ENCODE measurements around the gene FAM219A.
"Not testable (repeated sequence)": the region's sequence is repeated elsewhere in the genome, so short reads cannot be mapped to it uniquely, and the experiment has no call there.

The FAM219A gene

DNA sequence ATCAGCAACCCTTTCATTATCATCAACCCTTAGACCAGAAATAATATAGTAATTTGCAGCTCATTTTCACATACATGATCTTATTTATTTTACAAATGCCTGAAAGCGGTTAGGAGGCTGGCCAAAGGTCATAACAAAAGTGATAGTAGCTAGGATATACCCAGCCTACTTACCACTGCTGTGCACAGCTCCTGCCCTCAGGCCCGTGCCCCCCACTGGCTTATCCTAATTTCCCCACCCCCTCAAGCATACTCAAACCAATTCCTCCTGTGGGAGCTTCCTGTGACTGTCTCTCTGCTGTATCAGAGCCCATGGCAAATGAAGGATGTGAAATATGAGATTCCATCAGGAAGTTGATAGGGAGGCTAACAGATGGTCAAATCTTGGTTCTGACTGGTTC, 14.8 kb downstream of the FAM219A start:
- no peak for DNase-seq (ENCODE audit: low read depth)

DNA sequence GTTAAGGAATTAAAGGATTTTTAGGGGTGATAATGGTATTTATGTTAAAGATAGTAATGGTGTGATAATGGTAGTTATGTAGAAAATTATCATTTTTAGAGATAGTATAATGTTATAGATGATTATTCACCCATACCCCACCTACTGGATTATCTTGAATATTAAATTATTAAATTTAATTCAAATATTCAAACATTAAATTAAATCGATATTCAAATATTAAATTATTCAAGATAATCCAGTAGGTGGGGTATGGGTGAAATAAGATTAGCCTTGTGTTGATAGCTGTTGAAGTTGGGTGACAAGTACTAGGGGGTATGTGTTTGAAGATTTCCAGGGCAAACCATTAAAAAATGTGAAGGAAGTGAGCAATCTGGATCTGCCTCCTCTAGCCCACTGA, 15.6 kb downstream of the FAM219A start:
- DNase-seq (ENCODE audit: low read depth), result no peak

DNA sequence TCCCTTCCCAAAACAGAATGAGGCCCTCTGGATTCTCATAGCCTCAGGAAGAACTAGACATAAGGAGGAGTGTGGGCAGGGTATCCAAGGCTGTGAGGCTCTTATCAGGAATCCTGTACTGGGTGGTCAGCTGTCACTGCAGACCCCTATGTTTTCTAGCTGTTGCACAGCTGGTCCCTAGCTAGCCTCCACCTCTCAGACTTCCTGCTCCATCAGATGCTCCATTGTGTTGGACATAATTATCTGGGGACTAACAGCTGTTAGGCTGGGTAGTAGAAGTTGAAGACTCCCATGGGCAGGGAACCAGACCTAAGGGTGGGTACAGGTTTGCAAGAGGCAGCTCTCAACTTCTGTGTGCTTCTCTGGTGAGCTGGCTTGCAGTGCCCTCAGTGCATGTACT, 18.4 kb downstream of the FAM219A start:
- DNase-seq (ENCODE audit: low read depth), result no peak

DNA sequence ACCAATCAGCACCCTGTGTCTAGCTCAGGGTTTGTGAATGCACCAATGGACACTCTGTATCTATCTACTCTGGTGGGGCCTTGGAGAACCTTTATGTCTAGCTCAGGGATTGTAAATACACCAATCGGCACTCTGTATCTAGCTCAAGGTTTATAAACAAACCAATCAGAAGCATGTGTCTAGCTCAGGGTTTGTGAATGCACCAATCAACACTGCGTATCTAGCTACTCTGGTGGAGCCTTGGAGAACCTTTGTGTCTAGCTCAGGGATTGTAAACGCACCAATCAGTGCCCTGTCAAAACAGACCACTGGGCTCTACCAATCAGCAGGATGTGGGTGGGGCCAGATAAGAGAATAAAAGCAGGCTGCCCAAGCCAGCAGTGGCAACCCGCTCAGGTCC, 19.9 kb downstream of the FAM219A start:
- not testable (repeated sequence) for DNase-seq (ENCODE audit: low read depth)

DNA sequence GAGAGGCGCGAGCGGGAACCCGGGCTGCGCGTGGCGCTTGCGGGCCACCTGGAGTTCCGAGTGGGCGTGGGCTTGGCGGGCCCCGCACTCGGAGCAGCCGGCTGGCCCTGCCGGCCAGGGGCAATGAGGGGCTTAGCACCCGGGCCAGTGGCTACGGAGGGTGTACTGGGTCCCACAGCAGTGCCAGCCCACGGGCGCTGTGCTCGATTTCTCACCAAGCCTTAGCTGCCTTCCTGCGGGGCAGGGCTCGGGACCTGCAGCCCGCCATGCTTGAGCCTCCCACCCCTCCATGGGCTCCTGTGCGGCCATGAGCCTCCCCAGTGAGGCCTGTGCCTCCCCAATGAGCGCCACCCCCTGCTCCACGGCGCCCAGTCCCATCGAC, 20.5 kb downstream of the FAM219A start:
- not testable (repeated sequence) for DNase-seq (ENCODE audit: low read depth)

DNA sequence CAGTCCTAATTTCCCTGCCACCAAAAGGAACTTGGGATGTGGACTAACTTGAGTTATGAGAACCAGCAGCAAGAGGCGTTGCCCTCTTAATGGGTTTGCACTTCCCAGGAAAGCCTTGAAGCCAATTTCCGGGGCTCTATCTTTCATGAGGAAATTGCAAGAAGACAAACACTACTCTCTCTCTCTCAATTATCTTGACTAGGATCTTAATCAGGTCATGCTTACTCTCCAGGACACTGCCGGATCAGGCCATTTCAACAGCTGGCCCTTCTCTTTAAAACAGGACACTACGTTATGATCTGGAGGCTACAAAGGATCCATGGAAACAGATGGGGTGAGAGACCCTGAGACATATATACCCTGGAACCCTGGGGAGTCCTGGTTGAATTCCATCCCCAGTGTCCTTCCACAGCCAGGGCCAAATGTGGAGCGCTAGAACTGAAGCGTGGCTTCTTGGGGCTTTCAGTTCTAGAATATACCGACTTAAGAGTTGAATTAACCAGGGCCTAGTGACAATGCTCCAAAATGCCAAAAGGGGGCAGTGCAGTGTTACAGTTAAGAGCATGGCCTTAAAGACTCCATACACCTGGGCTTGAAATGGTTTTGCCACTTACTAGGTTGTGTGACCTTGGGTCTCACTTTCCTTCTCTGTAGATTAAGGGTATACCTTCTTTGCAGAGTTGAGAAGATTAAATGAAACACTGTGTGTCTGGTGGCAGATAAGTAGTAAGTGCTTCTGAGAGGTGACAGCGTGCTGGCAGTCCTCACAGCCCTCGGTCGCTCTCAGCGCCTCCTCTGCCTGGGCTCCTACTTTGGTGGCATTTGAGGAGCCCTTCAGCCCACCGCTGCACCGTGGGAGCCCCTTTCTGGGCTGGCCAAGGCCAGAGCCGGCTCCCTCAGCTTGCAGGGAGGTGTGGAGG, 21.1 kb downstream of the FAM219A start:
- DNase-seq (ENCODE audit: low read depth), result peak; percentile 15

DNA sequence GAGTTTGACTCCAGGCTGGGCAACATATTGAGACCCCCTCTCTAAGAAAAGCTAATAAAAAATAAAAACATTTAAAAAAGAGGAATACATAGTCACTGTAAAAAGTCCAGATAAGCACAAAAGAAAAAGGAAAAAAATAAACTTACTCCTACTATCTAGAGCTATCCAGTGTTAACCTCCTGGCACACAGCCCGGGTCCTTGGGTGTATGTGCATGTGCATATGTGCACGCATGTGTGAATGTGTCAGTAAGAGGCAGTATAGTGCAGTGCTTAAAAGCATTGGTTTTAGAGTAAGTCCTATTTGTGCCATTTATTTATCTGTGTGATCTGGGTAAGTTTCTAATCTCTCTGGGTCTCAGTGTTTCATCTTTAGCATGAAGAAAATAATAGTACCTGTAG, 26.7 kb downstream of the FAM219A start:
- DNase-seq (ENCODE audit: low read depth), result no peak

DNA sequence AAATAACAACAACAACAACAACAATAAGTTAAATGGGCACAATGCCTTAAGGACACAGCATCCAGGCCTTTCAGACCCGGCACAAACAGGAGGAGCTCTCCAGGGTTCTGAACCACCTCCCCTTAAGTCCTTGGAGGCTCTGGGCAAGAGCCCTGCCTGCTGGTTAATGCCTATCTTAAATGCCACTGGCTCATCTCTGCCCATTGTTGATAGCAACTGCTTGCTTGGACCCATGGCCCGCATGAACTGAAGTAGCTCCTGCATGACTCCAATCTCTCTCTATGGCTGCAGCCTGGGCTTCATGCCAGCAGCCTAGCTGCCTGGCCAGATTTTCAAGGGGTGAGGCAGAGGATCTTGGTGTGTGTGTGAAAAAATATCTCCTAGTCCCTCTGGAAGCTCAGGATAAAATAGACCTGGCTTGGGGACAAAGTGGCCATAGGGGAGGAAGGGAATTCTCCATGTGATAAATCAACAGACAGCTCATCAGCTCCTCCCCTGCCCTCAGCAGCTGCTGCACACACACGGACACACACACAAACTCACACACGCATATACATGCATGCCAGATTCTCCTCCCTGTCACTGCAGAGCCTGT, 27.4 kb downstream of the FAM219A start:
- no peak for DNase-seq (ENCODE audit: low read depth)

DNA sequence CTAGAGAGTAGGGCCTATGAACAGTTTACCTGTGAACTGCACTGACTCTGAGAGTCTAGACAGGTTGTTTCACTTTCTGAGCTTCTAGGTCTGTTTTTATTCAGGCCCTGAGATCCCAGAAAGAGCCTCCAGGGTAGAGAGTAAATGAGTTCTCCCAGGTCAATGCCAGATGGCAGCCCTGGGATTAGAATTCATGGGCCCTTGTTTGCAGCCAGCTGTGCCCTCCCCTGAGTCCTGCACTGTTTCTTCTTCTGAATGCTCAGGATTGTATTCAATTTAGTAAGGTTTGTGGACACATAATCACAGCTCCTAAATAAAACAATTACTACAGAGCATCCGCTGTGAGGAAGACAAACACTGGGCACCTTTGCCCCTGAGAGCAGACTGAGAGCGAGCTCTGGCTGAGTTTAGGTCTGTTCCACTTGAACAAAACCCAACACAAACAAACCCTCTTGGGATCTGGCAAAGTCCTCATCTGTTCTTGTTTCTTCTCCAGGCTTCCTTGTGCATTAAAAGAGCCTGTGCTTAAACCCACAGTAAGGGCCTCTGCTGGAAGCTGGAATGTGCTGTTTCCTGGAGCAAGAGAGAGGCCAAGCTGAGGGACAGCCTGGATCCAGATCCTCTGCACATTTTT, 29.9 kb downstream of the FAM219A start:
- DNase-seq (ENCODE audit: low read depth), result no peak

DNA sequence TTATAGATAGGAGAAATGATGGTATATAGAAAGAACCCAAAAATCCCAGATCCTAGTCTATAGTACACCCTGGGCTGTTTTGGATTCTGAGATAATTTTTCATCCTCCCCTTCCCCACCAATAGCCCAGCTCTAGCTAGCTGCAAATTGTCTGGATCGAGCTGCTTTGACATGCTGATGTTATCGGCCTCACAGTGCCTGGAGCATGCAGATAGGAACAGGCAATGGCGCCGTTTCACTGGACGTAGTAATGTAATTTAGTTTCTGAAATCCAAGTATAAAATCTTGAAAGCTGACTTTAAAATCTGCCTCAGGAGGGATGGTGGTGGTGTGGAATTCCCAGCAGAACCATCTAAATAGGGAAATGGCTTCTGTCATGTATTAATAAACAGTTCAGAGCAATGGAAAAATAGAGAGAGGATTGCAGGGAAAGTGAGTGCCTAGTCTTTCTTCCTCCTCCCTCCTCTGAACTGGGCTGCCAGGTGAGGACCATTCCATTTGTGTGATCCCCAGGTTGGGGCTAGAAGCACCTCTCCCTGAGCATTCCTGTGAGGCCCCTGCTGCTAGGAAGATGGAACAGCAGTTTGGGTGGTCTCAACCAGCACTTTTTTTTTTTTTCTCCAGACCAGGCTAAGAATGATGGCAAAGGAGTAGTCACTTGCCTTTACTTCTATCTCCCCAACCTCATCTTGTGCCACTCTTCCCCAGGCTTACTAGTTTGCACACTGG, 31.9 kb downstream of the FAM219A start:
- DNase-seq (ENCODE audit: low read depth), result no peak

DNA sequence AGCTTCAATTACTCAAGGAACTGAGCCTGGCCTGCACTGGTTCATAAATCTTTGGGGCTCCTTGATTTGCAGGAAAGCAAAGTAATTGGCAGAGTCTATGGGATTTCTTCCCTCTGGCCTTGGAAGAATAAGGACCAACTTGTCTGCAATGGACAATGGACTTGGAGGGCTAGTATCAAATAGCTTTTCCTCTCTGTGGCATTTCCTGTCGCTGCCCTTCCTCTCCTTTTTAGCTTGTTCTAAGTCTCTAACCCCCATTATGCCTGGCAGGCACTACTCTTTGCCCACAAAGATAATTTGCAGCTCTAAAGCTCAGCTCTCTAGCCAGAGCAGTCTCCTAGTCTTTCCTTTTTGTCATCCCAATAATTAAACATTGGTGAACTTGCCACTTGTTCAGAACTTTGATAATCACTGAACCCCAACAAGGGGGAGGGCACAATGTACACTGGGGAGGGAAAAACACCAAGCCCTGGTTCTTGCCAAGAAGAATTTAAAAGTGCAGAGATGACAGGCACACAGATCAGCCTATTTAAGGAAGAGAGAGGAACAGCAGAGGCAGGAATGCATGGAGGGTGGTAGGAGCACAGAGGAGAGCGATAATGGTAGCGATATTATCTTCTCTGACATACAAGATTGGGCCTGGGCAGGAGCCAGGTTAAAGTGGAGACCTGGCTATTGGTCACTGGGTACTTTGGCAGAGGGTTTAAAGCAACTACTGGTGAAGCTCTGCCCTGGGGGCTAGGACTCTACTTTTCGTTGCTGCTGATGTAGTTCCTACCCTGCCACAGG, 38.5 kb downstream of the FAM219A start:
- DNase-seq (ENCODE audit: low read depth), result no peak

DNA sequence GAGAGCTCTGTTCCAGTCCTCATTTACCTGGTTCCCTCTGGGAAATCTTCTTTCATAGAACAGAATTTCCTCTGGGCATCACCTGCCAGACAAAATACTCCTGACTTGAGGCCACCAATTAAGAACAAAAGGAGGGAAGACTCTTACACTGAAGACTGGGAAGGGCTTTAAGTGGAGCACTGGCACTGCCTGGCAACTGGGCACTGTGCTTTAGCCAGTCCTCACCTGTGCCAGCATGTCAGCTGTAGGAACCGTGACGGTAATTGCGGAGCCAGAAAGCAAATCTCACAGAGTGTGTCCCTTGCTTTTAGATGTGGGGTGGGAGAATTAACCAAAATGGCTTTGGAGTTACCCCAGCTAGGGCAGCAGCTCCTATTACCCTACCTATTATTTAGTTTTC, 40.6 kb downstream of the FAM219A start:
- DNase-seq (ENCODE audit: low read depth), result no peak

DNA sequence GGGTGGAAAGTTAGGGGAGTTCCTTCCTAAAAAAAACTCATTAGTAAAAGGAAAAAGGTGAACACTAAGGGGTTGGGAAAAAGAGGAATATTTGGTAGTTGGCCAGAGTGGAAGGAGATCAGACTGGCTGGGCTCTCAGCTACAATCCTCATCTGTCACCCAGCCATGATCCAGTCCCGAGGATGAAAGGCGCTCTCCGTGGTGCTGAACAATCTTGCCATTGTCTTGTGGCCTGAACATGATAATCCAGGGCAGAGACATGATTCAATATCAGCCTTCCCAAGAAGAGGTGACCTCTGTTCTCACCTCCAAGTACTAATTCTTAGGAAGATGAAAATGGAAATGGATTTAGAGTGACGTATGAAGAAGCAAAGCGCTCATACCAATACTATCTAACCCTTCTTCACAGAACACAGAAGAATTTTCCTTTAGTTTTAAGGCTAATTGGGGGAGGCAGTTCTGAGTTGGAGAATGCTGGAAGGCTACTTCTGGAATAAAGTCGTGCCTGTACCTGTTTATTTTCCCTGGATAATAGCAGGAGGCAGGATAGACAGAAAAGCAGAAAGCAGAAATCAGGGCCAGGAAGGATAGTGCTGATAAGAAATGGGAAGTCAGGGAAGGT, 45.0 kb downstream of the FAM219A start:
- no peak for DNase-seq (ENCODE audit: low read depth)

DNA sequence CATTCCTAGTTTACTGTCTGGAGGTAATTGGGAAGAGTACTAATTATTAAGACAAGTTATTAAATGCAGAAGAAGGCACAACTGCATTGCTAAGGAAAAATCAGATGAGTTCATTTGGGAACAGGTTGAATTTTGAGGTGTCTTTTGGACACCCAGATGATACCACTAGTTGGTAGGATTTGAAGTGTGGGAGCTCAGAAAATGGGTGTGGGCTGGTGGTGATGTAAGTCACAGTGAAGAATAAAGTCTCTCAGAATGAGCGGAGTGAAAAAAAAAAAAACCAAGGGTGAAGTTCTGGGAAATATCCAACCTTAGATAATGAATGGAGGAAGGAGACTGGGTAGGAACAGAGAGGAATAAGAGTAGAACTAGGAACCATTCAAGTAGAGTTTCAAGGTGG, 46.0 kb downstream of the FAM219A start:
- no peak for DNase-seq (ENCODE audit: low read depth)

DNA sequence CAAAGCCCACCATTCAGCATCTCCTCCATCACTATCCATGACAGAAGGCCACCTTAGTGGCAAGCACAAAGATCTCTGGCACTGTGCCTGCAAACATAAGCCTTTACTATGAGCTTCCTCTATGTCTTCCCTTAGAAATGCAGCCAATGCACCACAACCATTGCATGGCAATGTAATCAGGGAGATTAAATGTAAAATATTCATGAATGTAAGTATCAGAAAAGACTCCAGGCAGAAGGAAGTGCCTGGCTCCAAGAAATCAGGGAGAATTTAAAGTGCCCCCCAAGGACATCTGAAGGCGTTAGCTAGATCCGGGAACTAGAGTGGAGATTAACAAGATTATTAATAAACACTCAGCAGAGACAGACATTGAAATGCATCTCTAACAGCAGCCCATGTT, 49.2 kb downstream of the FAM219A start:
- no peak for DNase-seq (ENCODE audit: low read depth)

DNA sequence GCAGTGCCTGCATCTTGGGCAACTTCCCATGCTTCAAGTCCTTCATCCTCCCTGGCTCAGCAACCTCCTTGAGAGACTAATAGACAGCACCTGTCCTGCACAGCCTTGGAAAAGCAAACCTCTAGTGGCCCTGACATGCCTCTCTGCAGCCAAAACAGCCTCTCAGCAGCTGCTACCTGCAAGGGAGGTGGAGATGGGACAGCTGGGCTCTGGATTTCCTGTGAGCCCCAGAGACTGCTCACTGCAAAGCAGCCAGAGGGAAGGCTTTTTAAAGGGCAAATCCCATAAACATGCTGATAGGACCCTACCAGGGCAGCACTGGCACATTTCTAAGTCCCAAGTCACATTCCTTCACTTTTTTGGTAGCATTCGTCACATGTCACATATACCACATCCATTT, 50.2 kb downstream of the FAM219A start:
- no peak for DNase-seq (ENCODE audit: low read depth)

DNA sequence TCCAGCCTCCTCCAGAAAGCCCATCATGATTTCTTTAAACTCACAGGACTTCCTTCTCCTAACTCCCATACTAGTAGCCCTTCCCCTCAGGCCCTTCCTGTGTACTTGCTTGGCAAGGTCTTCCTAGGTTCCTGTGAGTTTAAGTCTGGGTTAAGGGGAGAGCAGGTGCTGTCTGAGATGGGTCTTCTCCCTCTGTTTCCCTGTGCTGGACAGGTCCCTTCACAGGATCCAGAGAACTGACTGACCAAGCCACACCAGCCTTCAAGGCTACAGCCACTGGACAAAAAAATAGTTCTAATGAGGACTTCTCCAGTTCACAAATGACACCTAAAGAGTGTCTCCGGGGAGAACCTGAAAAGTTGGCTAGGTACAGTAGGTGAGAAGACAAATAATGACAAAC, 52.2 kb downstream of the FAM219A start:
- DNase-seq (ENCODE audit: low read depth), result no peak

DNA sequence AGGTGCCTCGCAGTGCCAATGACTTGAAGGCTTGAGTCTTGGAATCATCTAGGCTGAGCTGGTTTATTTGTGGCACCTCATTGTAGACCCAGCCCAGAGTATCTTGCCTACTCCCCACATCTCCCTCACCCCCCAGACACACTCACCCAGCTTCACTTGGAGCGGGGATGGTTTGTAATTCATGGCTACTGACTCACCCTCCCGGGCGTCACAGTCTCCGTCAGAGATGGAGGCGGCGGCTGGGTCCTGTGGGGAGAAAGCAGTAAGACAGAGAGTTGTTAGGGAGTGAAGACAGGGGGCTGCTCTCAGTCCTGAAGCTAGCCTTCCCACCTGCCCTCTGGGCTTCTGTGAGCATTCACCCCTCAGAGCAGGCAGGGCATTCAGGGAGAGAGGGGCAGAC, 52.7 kb downstream of the FAM219A start:
- no peak for DNase-seq (ENCODE audit: low read depth)

DNA sequence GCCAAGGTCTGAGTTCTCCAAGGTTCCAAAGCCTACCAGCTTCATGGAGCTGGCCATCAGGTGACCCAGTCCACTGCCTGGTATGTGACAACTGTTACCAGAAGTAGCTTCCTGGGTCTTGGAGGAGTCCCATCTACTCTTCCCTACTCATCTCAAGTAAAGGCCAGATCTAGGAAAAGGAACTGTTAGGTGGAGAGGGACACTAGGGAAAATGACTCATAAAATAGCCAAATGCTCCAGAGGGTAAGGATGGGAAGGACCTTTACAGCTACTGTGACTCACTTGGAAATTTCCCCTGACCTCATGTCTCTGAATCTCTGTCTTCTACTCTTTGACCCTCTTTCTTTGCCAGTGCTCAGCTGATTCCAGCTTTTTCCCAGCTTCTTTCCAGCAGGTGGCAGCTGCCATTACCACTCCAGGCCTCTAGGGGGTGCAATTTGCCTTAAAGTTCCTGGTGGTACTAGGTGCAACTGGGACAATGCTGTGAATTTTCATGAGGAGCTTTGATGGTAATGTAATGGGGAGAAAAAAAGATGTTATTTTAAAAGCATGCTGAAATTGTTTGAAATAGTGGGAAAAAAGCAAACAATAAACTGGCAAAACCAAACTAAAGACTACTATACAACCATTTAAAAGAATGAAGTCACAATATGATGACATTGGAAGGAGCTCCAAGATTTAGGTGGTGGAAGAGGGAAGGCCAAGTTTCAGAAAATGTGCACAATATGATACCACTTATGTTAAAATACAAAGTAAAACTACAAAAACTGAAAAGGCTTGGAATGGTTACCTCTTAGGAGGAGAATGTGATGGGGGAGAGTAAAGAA, 54.6 kb downstream of the FAM219A start:
- no peak for DNase-seq (ENCODE audit: low read depth)
